Activated T-cell treated with anti-CD3 and anti-CD28 coated beads, Interleukin-2, amount 50 U/mL, for 72 hours (primary cell): ENCODE results near the gene GALNT9. TPM values are rescaled to one million over a fixed set of nuclear protein-coding genes. Genes with fewer than 3 reads are reported as not detected.
A peak's percentile ranks its signal among the peaks of the same experiment; 100 is the strongest.
"Not testable (repeated sequence)": the region's sequence is repeated elsewhere in the genome, so short reads cannot be mapped to it uniquely, and the experiment has no call there.

Source experiments
- ATAC-seq, 2 donors: fragments of 150-1000 bp; cut with Tn5 transposase; replicated peaks in 1 of 2; 2 replicates each; pipeline ENCODE4 v1.10.0; 2021; ENCODE audit warnings: moderate library complexity in 2 of 2, mild to moderate bottlenecking in 1 of 2
- DNase-seq, 2 donors: peaks; one replicate each; pipeline ENCODE4 v3.0.0; 2021 to 2022; ENCODE audit warnings: mixed read lengths in 1 of 2
- H3K27ac Mint-ChIP-seq: one replicate; pipeline ENCODE4 v1.8.0; 2022; ENCODE audit warnings: mild to moderate bottlenecking, moderate library complexity, mixed read lengths
- H3K27me3 Mint-ChIP-seq: one replicate; pipeline ENCODE4 v1.8.0; 2022; ENCODE audit warnings: low read depth, mixed read lengths
- H3K36me3 Mint-ChIP-seq, 2 donors: one replicate each; pipeline ENCODE4 v1.8.0; 2022; ENCODE audit warnings: mixed read lengths in 2 of 2, mild to moderate bottlenecking in 1 of 2; ENCODE audit not compliant: insufficient read depth in 2 of 2
- H3K4me1 Mint-ChIP-seq: one replicate; pipeline ENCODE4 v1.8.0; 2022; ENCODE audit warnings: low read depth, mixed read lengths
- H3K4me3 Mint-ChIP-seq, 2 donors: one replicate each; pipeline ENCODE4 v1.8.0; 2022; ENCODE audit warnings: mild to moderate bottlenecking in 2 of 2, mixed read lengths in 2 of 2, moderate library complexity in 2 of 2
- H3K9me3 Mint-ChIP-seq, 2 donors: one replicate each; pipeline ENCODE4 v1.8.0; 2022; ENCODE audit warnings: mixed read lengths in 2 of 2
- total RNA-seq, 2 donors: library from RNA; stranded (reverse); gene quantifications; one replicate each; pipeline ENCODE4 v1.2.3, GENCODE V29; 2022

The GALNT9 gene
- under 1 TPM; 0.42 to 0.53 TPM for total RNA-seq

DNA sequence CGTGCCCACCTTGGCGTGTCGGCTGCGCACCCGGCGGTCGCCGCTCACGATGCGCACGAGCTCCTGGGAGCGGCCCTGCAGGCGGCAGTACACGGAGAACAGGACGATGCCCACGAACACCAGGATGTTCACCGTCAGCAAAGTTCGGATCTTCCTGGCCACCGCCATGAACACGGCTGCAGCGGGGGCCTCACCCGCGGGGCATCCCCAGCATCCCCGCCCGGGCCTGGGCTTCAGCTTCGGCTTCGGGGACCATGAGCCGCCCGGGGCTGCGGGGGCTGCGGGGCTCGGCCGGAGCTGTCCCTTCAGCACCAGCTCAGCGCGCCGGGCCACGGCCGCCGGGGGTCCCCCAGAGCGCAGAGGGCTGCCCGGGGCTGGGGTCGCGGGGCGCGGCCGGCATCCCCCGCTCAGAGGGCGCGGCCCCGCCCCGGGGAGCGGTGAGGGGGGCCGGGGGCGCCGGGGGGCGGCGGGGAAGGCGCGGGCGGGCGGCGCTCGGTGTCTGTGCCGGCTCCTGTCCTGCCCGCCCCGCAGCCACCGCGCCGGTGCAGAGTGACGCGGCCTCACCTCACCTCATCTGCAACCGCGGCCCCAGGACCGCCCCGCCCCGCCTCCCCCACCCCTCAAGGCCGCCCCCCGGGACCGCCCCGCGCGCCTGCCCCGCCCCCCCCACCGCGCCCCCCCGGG is at the start of gene GALNT9:
Gene GALNT9, minus strand, starts transcription at position 554 of the 684 bp plus-strand sequence. Its CDS starts 386 bp downstream, at position 168.
- Mint-ChIP-seq H3K9me3 (peaks cover 2 to 3% of the 10 kb centered on the region in 2 donors), H3K36me3 (peaks cover 2 to 3% of the 10 kb centered on the region in 2 donors), H3K4me1 (peaks cover 14% of the 10 kb centered on the region), H3K4me3 (peak within 1 kb of the TSS in 1 of 2 donors; percentile 57), H3K27ac (no peak within 1 kb of the TSS), H3K27me3 (peaks cover 26% of the 10 kb centered on the region)
- DNase-seq (peak in 1 of 2 donors; percentile 10), ATAC-seq (no peak)

DNA sequence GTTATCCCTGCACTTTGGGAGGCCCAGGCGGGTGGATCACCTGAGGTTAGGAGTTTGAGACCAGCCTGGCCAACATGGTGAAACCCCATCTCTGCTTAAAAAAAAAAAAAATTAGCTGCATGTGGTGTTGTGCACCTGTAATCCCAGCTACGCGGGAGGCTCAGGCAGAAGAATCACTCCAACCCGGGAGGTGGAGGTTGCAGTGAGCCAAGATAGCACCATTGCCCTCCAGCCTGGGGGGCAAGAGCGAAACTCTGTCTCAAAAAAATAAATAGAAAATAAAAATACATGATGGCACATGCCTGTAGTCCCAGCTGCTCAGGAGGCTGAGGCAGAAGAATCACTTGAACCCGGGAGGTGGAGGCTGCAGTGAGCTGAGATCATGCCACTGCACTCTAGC is 49.7 kb upstream of the GALNT9 start:
- H3K36me3 Mint-ChIP-seq, ATAC-seq, H3K4me3 Mint-ChIP-seq, H3K4me1 Mint-ChIP-seq, H3K27ac Mint-ChIP-seq, DNase-seq, H3K9me3 Mint-ChIP-seq: not testable (repeated sequence)
- H3K27me3 Mint-ChIP-seq, result peaks cover 32% of the 10 kb centered on the region

DNA sequence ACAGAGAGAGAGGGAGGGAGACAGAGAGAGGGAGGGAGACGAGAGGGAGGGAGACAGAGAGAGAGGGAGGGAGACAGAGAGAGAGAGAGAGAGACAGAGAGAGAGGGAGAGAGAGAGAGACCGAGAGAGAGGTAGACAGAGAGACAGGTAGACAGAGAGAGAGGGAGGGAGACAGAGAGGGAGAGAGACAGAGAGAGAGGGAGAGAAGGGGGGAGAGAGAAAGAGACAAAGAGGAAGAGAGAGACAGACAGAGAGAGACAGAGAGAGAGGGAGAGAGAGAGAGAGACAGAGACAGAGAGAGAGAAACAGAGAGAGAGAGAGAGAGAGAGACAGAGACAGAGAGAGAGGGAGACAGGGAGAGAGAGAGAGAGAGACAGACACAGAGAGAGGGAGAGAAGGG is 47.8 kb upstream of the GALNT9 start:
- DNase-seq, result no peak
- H3K4me1 Mint-ChIP-seq, result no peaks in the 10 kb centered on the region
- no peak for ATAC-seq
- H3K27ac Mint-ChIP-seq, result no peak overlapping the region
- no peak overlapping the region for H3K4me3 Mint-ChIP-seq
- no peaks in the 10 kb centered on the region for H3K9me3 Mint-ChIP-seq
- H3K36me3 Mint-ChIP-seq, result no peaks in the 10 kb centered on the region
- peaks cover 49% of the 10 kb centered on the region for H3K27me3 Mint-ChIP-seq

DNA sequence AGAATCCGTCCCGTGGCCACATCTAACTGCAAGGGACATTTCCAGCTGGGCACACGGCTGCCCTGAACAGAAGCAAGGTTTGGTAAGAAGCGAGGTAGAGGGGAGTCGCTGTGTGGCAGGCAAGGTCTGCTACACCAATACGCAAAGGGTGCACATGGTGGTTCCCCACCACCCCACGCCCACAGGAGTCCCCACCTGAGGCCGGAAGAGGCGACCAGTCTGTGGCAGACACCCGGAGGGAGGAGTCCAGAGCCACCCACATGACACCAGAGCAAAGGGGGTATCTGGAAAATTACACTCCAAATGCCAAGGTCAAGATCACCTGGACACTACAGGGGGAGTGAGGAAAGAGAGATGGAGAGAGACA is 47.1 kb upstream of the GALNT9 start:
- Mint-ChIP-seq H3K27me3 (peaks cover 56% of the 10 kb centered on the region), H3K36me3 (no peaks in the 10 kb centered on the region), H3K27ac (no peak overlapping the region), H3K4me1 (no peaks in the 10 kb centered on the region), H3K4me3 (no peak overlapping the region), H3K9me3 (no peaks in the 10 kb centered on the region)
- ATAC-seq (no peak), DNase-seq (no peak)

DNA sequence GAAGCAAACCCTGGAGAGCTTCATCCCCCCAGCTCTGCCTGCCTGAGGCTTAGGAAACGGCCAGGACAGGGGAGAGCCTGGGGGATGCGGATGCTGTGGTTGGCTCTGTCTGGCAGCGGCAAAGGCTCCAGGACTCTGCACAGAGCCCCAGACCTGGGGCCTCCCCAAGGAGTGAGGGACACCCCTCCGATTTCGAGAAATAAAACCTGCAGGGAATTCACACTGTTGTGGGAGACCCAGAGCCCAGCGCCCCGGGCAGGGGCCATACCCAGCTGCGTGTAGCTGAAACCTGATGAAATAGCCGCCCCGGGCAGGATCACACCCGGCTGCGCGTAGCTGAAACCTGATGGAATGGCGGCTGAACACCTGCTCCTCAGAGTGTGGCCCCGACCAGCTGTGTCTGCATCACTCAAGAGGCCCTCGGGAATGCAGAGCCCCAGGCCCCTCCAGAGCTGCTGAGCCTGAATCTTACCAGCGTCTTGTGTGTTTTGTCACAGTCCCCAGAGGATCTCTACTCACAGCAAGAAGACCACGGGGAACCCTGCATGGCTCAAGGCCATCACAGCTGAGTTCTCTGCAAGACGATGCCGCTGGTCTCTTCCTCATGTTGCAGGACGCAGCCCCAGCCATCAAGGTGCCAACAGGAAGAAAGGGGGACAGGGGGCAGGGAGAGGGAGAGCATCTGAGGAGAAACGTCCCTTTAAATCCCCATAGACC is 46.5 kb upstream of the GALNT9 start:
- DNase-seq, result no peak
- Mint-ChIP-seq H3K27ac (no peak overlapping the region), H3K4me1 (no peaks in the 10 kb centered on the region), H3K27me3 (peaks cover 61% of the 10 kb centered on the region), H3K4me3 (no peak overlapping the region), H3K9me3 (no peaks in the 10 kb centered on the region), H3K36me3 (no peaks in the 10 kb centered on the region)
- ATAC-seq, result no peak

DNA sequence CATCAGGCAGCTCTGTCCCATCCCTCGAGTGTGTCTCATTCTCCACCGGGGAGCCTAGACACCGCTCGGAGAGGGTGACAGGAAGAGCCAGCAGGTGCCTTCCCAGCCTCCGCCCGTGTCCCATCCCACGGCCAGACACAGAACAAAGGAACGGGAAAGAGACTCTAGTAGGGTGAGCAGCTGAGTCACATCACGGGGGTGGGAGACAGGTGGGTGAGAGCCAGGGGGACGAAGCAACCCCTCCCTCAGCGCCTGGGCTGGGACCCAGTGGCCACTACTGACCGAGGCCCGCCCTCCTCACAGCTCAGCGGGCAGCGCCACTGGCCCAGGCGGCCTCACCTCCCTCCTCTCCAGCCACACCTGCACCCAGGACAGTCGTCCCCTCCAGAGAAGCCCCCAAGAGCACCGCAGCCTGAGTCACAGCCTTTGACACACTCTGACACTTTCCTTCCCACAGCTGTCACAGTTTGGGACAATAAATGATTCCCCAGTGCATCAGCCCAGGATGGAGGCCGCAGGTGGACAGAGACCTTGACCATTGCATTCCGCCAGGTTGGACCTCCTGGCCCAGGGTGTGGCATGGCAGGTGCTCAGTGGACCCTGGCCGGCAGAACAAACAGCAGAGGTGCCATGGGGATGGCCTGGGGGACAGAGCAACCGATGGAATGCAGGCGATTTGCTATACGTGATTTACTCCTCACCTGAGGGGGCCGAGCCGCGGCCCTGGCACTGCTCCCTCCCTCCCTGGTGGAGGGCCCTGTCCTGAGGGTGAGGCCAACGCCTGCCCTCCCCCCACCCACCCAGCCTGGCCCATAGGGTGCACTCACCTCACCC is 45.4 kb upstream of the GALNT9 start:
- no peaks in the 10 kb centered on the region for H3K9me3 Mint-ChIP-seq
- H3K4me1 Mint-ChIP-seq, result no peaks in the 10 kb centered on the region
- no peak for DNase-seq
- no peak overlapping the region for H3K27ac Mint-ChIP-seq
- ATAC-seq, result no peak
- no peak overlapping the region for H3K4me3 Mint-ChIP-seq
- H3K36me3 Mint-ChIP-seq, result no peaks in the 10 kb centered on the region
- peaks cover 72% of the 10 kb centered on the region for H3K27me3 Mint-ChIP-seq

DNA sequence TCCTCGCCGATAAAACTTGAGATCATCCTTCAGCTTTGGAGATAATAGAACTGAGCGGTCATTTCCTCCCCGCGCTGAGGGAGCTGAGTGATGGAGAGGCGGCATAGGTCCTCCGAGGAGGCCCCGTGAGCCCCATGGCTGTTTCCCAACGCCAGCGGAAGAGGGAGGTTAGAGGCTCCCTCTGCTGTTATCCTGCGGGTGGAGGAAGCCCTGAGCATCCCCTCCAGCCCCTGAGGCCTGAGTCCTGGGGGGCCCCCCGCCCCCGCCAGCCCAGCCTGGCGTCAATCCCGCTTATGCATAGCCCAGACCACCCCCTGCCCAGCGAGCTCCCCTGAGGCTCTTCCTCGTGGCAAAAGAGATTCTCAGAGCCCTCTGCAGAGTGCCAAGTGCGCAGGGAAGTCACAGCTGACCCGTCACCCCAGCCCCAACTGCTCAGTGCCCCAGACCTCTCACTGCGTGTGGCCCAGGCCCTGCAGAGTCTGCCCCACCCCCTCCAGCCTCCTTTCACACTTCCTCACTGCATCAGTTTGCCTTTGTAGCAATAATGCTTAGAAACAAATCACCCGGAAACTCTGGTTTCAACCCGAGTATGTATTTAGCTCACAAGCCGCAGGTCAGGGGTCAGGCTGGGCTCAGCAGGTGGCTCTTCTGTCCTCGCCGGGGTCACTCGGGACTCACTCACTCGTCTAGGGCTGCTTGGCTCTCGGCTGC is 44.7 kb upstream of the GALNT9 start:
- no peaks in the 10 kb centered on the region for H3K9me3 Mint-ChIP-seq
- no peak overlapping the region for H3K27ac Mint-ChIP-seq
- DNase-seq, result no peak
- ATAC-seq, result no peak
- H3K27me3 Mint-ChIP-seq, result peaks cover 79% of the 10 kb centered on the region
- H3K4me3 Mint-ChIP-seq, result no peak overlapping the region
- H3K4me1 Mint-ChIP-seq, result no peaks in the 10 kb centered on the region
- H3K36me3 Mint-ChIP-seq, result no peaks in the 10 kb centered on the region

DNA sequence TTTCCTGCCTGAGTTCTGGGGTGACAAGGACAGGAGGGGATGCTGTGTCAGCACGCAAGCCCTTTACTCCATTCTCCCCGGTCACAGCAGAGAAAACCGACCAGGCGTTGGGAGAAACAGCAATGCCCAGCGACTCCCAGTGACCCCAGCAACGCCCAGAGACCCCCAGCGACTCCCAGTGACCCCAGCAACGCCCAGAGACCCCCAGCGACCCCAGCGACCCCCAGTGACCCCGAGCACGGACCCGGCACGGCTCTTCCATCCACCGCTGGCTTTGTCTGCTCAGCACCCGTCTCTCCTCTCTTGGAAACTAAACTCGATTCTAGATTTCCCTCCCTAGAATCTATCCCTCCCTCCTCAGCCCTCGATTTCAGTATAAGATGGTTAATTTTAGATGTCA is 38.5 kb upstream of the GALNT9 start:
- Mint-ChIP-seq H3K36me3 (no peaks in the 10 kb centered on the region), H3K27me3 (peaks cover 37% of the 10 kb centered on the region), H3K9me3 (no peaks in the 10 kb centered on the region), H3K4me3 (no peak overlapping the region), H3K4me1 (no peaks in the 10 kb centered on the region), H3K27ac (no peak overlapping the region)
- DNase-seq (no peak), ATAC-seq (no peak)

DNA sequence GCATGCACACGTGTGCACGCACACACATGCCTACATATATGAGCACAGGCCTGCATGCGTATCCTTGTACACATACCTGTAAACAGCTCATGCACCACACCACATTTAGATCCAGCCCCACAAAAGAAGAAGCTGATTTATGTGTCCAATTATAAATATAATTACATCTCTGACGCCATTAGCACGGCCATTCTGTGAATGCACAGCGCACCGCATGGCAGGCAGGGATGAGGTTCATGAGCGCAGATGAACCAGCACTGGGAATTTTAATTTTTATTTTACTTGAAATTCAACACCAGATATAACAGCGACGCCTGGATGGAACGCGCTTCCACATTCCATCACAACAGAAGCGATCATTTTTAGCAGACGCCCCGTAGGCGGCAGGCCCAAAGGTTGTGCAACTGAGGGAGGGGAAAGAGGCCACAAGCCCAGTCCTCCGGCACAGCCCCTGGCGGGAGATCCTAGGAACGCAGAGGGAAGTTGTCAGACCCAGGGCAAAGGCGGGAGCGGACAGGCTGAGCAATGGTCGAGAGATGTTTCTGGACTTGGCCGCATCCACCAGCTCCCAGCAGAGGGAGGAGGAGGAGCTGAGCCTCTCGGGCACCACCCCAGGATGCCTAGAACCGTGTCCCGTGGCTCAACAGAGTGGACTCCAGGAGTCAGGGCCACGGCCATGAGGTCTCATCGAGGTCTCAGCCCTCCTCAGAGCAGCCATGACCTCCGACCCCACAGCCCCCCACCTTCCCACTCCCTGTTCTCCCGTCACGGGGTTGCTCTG is 37.9 kb upstream of the GALNT9 start:
- no peaks in the 10 kb centered on the region for H3K36me3 Mint-ChIP-seq
- no peaks in the 10 kb centered on the region for H3K4me1 Mint-ChIP-seq
- no peak overlapping the region for H3K4me3 Mint-ChIP-seq
- peaks cover 31% of the 10 kb centered on the region for H3K27me3 Mint-ChIP-seq
- no peak for ATAC-seq
- no peaks in the 10 kb centered on the region for H3K9me3 Mint-ChIP-seq
- no peak for DNase-seq
- H3K27ac Mint-ChIP-seq, result no peak overlapping the region

DNA sequence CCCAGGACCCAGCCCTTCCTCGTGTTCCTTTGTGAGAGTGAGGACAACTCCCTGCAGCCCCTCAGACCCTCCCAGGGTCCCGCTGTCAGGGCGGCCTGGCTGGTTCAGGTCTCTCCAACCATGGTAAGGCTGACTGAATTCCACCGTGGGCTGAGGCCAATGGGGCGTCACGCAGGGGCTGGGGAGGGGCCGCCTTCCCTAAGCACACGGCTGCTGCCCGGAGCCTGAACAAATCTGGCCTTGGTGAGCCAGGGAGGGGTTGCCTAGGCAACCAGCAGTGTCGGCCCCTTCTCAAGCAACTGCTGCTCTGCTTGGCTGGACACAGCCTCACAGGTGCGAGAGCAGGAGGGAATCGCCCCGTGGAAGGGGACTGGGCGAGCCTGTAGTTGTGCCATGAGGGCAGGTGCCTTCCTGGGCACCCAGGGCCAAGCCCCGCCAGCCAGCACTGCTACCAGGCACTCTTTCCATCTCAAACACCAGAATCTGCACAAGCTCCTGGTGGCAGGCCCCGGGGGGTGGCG is 37.0 kb upstream of the GALNT9 start:
- no peaks in the 10 kb centered on the region for H3K36me3 Mint-ChIP-seq
- ATAC-seq, result no peak
- no peak overlapping the region for H3K4me3 Mint-ChIP-seq
- DNase-seq, result no peak
- no peaks in the 10 kb centered on the region for H3K4me1 Mint-ChIP-seq
- peaks cover 22% of the 10 kb centered on the region for H3K27me3 Mint-ChIP-seq
- H3K9me3 Mint-ChIP-seq, result no peaks in the 10 kb centered on the region
- H3K27ac Mint-ChIP-seq, result no peak overlapping the region

DNA sequence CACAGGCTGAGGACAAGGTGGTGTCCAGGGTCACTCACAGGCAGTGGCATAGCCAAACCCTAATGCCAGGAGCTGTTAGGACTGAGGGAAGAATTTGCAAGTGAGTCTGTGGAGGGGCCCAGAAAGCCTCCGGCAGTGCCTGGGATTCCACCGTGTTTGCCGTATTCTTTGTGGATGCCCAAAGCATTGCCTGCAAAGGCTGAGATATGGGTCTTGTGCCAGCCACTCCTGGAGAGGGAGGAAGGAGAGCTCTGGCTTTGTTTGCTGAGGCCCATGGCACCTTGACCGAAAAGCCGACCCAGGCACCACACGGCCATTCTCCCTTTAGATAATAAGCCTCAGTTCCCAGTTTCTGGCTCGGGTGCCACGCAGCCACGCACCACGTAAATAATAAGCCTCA is 35.8 kb upstream of the GALNT9 start:
- H3K27me3 Mint-ChIP-seq, result peaks cover 11% of the 10 kb centered on the region

DNA sequence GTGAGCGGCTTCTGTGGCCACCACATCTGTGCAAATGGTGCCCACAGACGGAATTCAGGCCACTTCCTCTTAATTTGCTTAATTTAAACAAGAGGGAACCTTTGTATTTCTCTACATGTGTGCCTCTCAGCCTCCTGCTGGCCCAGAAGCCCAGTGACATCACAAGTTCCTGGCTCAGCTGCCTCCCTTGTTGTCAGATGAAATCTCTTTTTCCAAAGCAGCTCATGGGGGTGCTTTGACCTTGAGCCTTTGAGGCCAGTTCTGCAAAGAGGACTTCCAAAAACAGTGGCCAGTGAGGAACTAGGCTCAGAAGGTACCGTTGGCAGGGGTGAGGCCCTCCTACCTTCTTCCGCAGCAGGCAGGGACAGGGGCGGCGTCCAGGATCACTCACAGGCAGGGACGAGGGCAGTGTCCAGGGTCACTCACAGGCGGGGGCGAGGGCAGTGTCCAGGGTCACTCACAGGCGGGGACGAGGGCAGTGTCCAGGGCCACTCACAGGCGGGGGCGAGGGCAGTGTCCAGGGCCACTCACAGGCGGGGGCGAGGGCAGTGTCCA is 35.0 kb upstream of the GALNT9 start:
- no peak overlapping the region for H3K27ac Mint-ChIP-seq
- ATAC-seq (no peak), DNase-seq (no peak)
- H3K4me1 Mint-ChIP-seq, result no peaks in the 10 kb centered on the region
- no peak overlapping the region for H3K4me3 Mint-ChIP-seq
- H3K27me3 Mint-ChIP-seq, result peaks cover 3% of the 10 kb centered on the region
- peaks cover 0 to 2% of the 10 kb centered on the region in 2 donors for H3K9me3 Mint-ChIP-seq
- peaks cover 0 to 3% of the 10 kb centered on the region in 2 donors for H3K36me3 Mint-ChIP-seq

More for the DNA sequence above, 35.8 kb upstream of the GALNT9 start:
- H3K36me3 Mint-ChIP-seq, result no peaks in the 10 kb centered on the region
- no peaks in the 10 kb centered on the region for H3K4me1 Mint-ChIP-seq
- no peaks in the 10 kb centered on the region for H3K9me3 Mint-ChIP-seq
- ATAC-seq (no peak), DNase-seq (no peak)
- H3K27ac Mint-ChIP-seq, result no peak overlapping the region
- H3K4me3 Mint-ChIP-seq, result no peak overlapping the region
